GM12864 (cell line): ENCODE data around the gene TTC23L.

Experiments used
- DNase-seq: peaks from one replicate; pipeline ENCODE4 v3.0.0-alpha.2; 2011; ENCODE audit warnings: low read depth
- H3K4me3 ChIP-seq: 2 replicates; pipeline ENCODE4 v1.5.1; 2011; ENCODE audit warnings: mild to moderate bottlenecking, low read depth, low read length, control low read depth
- CTCF ChIP-seq: IDR thresholded peaks from 2 replicates; pipeline ENCODE4 v1.5.1; 2011; ENCODE audit warnings: low read depth, mild to moderate bottlenecking, moderate library complexity, low read length, control low read depth, inconsistent platforms; ENCODE audit errors: missing control alignments

The TTC23L gene

GRCh38 chr5:34868791-34869190, 29.8 kb downstream of the TTC23L start:
- no peak for DNase-seq
- TF ChIP-seq CTCF: no peak
- no peak overlapping the region for H3K4me3 ChIP-seq

GRCh38 chr5:34869256-34869655, 30.3 kb downstream of the TTC23L start:
- no peak for TF ChIP-seq CTCF
- no peak overlapping the region for H3K4me3 ChIP-seq
- no peak for DNase-seq

GRCh38 chr5:34870382-34870781, 31.4 kb downstream of the TTC23L start:
- TF ChIP-seq CTCF: no peak
- H3K4me3 ChIP-seq: no peak overlapping the region
- no peak for DNase-seq

GRCh38 chr5:34876275-34876674, 37.3 kb downstream of the TTC23L start:
- no peak for TF ChIP-seq CTCF
- no peak overlapping the region for H3K4me3 ChIP-seq
- DNase-seq: no peak

GRCh38 chr5:34881246-34881645, 42.3 kb downstream of the TTC23L start:
- no peak for TF ChIP-seq CTCF
- DNase-seq: no peak

GRCh38 chr5:34886392-34887119, 47.6 kb downstream of the TTC23L start:
- no peak overlapping the region for H3K4me3 ChIP-seq
- DNase-seq: no peak
- no peak for TF ChIP-seq CTCF

More at GRCh38 chr5:34881246-34881645, 42.3 kb downstream of the TTC23L start:
- no peak overlapping the region for H3K4me3 ChIP-seq

GRCh38 chr5:34889394-34889793, 50.4 kb downstream of the TTC23L start:
- TF ChIP-seq CTCF: no peak
- no peak overlapping the region for H3K4me3 ChIP-seq
- no peak for DNase-seq
